IMR-90 (cell line): Measurements from ENCODE around the gene LRRC75A. TPM values are rescaled to one million over a fixed set of nuclear protein-coding genes. Genes with fewer than 3 reads are reported as not detected.

ENCODE experiments used
- ATAC-seq: fragments of 200-7000 bp; cut with Tn5 transposase; 2 replicates; pipeline ENCODE4 v1.9.1; 2020; ENCODE audit warnings: low read depth, mild to moderate bottlenecking, moderate library complexity
- BruUV-seq: library from RNA; stranded (reverse); fragments of 400-500 nt; replicated peaks from 2 replicates; lab custom pipeline; 2021; lab: Mats Ljungman, UMichigan
- CTCF ChIA-PET: fragments of 300-600 bp; formaldehyde crosslinking; extraction: SDS; loops from one replicate; lab custom pipeline; 2021; ENCODE audit warnings: antibody characterized with exemption; lab: Yijun Ruan, JAX
- POLR2A ChIA-PET: fragments of 300-600 bp; sonication (Branson Sonifier 250); formaldehyde crosslinking; loops from one replicate; lab custom pipeline; 2022; ENCODE audit warnings: antibody characterized with exemption; ENCODE audit not compliant: unreplicated experiment; lab: Charles Lee
- DNase-seq: peaks from one replicate; pipeline ENCODE4 v3.0.0; 2013
- H2AFZ ChIP-seq: replicated peaks from 2 replicates; pipeline ENCODE3; 2013; ENCODE audit warnings: low read length, mild to moderate bottlenecking; ENCODE audit not compliant: poor library complexity
- H2AK5ac ChIP-seq: 2 replicates; pipeline ENCODE4 v1.6.1; 2013; ENCODE audit warnings: low read depth, low read length, inconsistent platforms
- H2AK9ac ChIP-seq: replicated peaks from 2 replicates; pipeline ENCODE3; 2013; ENCODE audit warnings: mild to moderate bottlenecking, low read depth, low read length, moderate library complexity; ENCODE audit not compliant: poor library complexity
- H2BK120ac ChIP-seq: 2 replicates; pipeline ENCODE4 v1.6.1; 2013; ENCODE audit warnings: low read depth, low read length, inconsistent platforms
- H2BK15ac ChIP-seq: 3 replicates; pipeline ENCODE4 v1.6.1; 2013; ENCODE audit warnings: low read depth, low read length, inconsistent platforms
- H2BK20ac ChIP-seq: 2 replicates; pipeline ENCODE4 v1.6.1; 2013; ENCODE audit warnings: low read depth, mild to moderate bottlenecking, inconsistent platforms, low read length, moderate library complexity
- H2BK5ac ChIP-seq: 2 replicates; pipeline ENCODE4 v1.6.1; 2013; ENCODE audit warnings: mild to moderate bottlenecking, low read depth, low read length, inconsistent platforms; ENCODE audit not compliant: poor library complexity, severe bottlenecking
- H3K14ac ChIP-seq: replicated peaks from 2 replicates; pipeline ENCODE4 v1.6.1; 2013; ENCODE audit warnings: low read depth, low read length, inconsistent platforms
- H3K18ac ChIP-seq: 2 replicates; pipeline ENCODE4 v1.6.1; 2013; ENCODE audit warnings: low read depth, low read length, control low read depth
- H3K23ac ChIP-seq: 2 replicates; pipeline ENCODE4 v1.6.1; 2013; ENCODE audit warnings: low read depth, low read length, inconsistent platforms
- H3K27ac ChIP-seq: 2 replicates; pipeline ENCODE4 v1.5.1; 2013; ENCODE audit warnings: mild to moderate bottlenecking, control low read depth, low read length; ENCODE audit not compliant: insufficient read depth
- H3K27me3 ChIP-seq: 2 replicates; pipeline ENCODE4 v1.6.1; 2013; ENCODE audit warnings: low read length; ENCODE audit not compliant: control insufficient read depth, insufficient read depth
- H3K36me3 ChIP-seq: 2 replicates; pipeline ENCODE4 v1.6.1; 2013; ENCODE audit warnings: low read length, mixed read lengths; ENCODE audit not compliant: control insufficient read depth, insufficient read depth
- H3K4ac ChIP-seq: 2 replicates; pipeline ENCODE4 v1.6.1; 2013; ENCODE audit warnings: low read depth, low read length, inconsistent platforms
- H3K4me1 ChIP-seq: 2 replicates; pipeline ENCODE4 v1.6.1; 2013; ENCODE audit warnings: low read length, mixed read lengths; ENCODE audit not compliant: control insufficient read depth, insufficient read depth
- H3K4me2 ChIP-seq: 2 replicates; pipeline ENCODE4 v1.6.1; 2013; ENCODE audit warnings: low read depth, mild to moderate bottlenecking, control low read depth, low read length, moderate library complexity
- H3K4me3 ChIP-seq: 2 replicates; pipeline ENCODE4 v1.5.1; 2013; ENCODE audit warnings: low read depth, mild to moderate bottlenecking, control low read depth, low read length, moderate library complexity; ENCODE audit not compliant: insufficient read depth
- H3K56ac ChIP-seq: 2 replicates; pipeline ENCODE4 v1.6.1; 2013; ENCODE audit warnings: low read length, inconsistent platforms; ENCODE audit not compliant: insufficient read depth; ENCODE audit errors: extremely low read depth
- H3K79me1 ChIP-seq, 2 experiments: 2 replicates each; pipeline ENCODE4 v1.6.1; 2013; ENCODE audit warnings: low read length in 2 of 2, inconsistent platforms in 1 of 2, low read depth in 1 of 2
- H3K9ac ChIP-seq: 2 replicates; pipeline ENCODE4 v1.6.1; 2013; ENCODE audit warnings: low read depth, low read length, control low read depth
- H3K9me1 ChIP-seq: 2 replicates; pipeline ENCODE4 v1.6.1; 2013; ENCODE audit warnings: low read length, inconsistent platforms; ENCODE audit not compliant: insufficient read depth
- H3K9me3 ChIP-seq: 2 replicates; pipeline ENCODE4 v1.6.1; 2013; ENCODE audit warnings: low read length; ENCODE audit not compliant: control insufficient read depth, insufficient read depth
- H4K20me1 ChIP-seq: 2 replicates; pipeline ENCODE4 v1.6.1; 2013; ENCODE audit warnings: low read length, inconsistent platforms; ENCODE audit not compliant: insufficient read depth
- H4K5ac ChIP-seq: 2 replicates; pipeline ENCODE4 v1.6.1; 2013; ENCODE audit warnings: mild to moderate bottlenecking, low read depth, low read length, control low read depth
- H4K8ac ChIP-seq, 2 experiments: 2 replicates each; pipeline ENCODE4 v1.6.1; 2013; ENCODE audit warnings: low read depth in 2 of 2, low read length in 2 of 2, control low read depth in 1 of 2, inconsistent platforms in 1 of 2
- H4K91ac ChIP-seq: 2 replicates; pipeline ENCODE4 v1.6.1; 2013; ENCODE audit warnings: low read depth, low read length, inconsistent platforms; ENCODE audit not compliant: insufficient read depth
- MAZ ChIP-seq: IDR thresholded peaks from 2 replicates; pipeline ENCODE4 v1.6.1; 2012; ENCODE audit warnings: low read depth, mild to moderate bottlenecking, low read length, improper control_type of control experiment, moderate library complexity, borderline replicate concordance
- RFX5 ChIP-seq: IDR thresholded peaks from 2 replicates; pipeline ENCODE4 v1.8.0; 2012; ENCODE audit warnings: low read depth, mild to moderate bottlenecking, low read length, moderate library complexity
- WGBS, 2 experiments: methylation state at CpG; one replicate each; pipeline versions ENCODE4 v1.1.5 to v1.1.7; 2013; ENCODE audit warnings: missing lambda C conversion rate in 2 of 2; ENCODE audit not compliant: insufficient read length in 1 of 2; ENCODE audit errors: extremely low coverage in 2 of 2; 5-methylcytosine and 5-hydroxymethylcytosine counted together
- dilution Hi-C: fragments of 300-500 bp; cut with HindIII; formaldehyde crosslinking; loops from one replicate; pipeline ENCODE4 v1.14.3; 2018; ENCODE audit warnings: low sequenced_read_pairs; ENCODE audit not compliant: unreplicated experiment
- in situ Hi-C: fragments of 300-500 bp; cut with MboI; formaldehyde crosslinking; loops from 3 replicates; pipeline ENCODE4 v1.14.3; 2019; ENCODE audit warnings: low sequenced_read_pairs, inconsistent platforms, mixed read lengths
- intact Hi-C: fragments of 100-400 bp; cut with micrococcal nuclease; formaldehyde crosslinking; loops from 2 replicates; pipeline ENCODE4 v1.10.0; 2022
- polyA plus RNA-seq, 3 experiments: library from polyadenylated mRNA; depleted of rRNA; stranded (reverse); fragments of >200 nt; gene quantifications; 2 replicates each; pipeline ENCODE4 v1.2.3, GENCODE V29; 2012; ENCODE audit warnings: low replicate concordance in 1 of 3
- total RNA-seq: library from RNA; depleted of rRNA; stranded (reverse); fragments of >200 nt; gene quantifications from 2 replicates; pipeline ENCODE4 v1.2.3, GENCODE V29; 2012

LRRC75A gene
- total and polyA plus RNA-seq, 2 of the 4 experiments (the other 2 are of a cell fraction): 0.72 to 1.0 TPM

GRCh38 chr17:16529906-16530305 is 37.9 kb upstream of the LRRC75A start:
- DNase-seq: no peak
- Histone ChIP-seq H4K91ac (no peak overlapping the region), H2BK20ac (no peak overlapping the region), H3K9me1 (no peaks in the 10 kb centered on the region), H4K8ac (no peak overlapping the region), H3K23ac (no peak overlapping the region), H2BK120ac (no peak overlapping the region), H3K9me3 (peaks cover 2% of the 10 kb centered on the region; the same call in 1 of the 2 replicates), H4K5ac (no peak overlapping the region), H3K36me3 (no peaks in the 10 kb centered on the region), H3K56ac (no peak overlapping the region), H3K4ac (no peak overlapping the region), H3K14ac (no peak overlapping the region), H3K4me2 (no peak overlapping the region), H3K79me1 (no peaks in the 10 kb centered on the region), H2AK9ac (no peak overlapping the region), H3K9ac (no peak overlapping the region), H3K4me3 (no peak overlapping the region), H2AFZ (no peak overlapping the region), H3K18ac (no peak overlapping the region), H3K27ac (no peak overlapping the region), H2BK15ac (no peak overlapping the region), H2BK5ac (no peak overlapping the region), H3K27me3 (peaks cover 24% of the 10 kb centered on the region), H2AK5ac (no peak overlapping the region), H4K20me1 (no peaks in the 10 kb centered on the region), H3K4me1 (no peaks in the 10 kb centered on the region)
- TF ChIP-seq MAZ (no peak), RFX5 (no peak)
- no CpG with 5 or more reads among the region's 4 CpGs for WGBS, 2 experiments
- dilution Hi-C loops: no loop called here
- no peak for ATAC-seq
- CTCF ChIA-PET: no interaction called here
- in situ Hi-C loops: loop anchor here (10.0 kb wide), 1 partner anchor 165 kb away; no protein-coding TSS in a partner anchor
- no TSS peak for BruUV-seq
- POLR2A ChIA-PET: no interaction called here
- intact Hi-C loops: no loop called here
